B cell (primary cell): ENCODE results near the gene THADA. TPM values are rescaled to one million over a fixed set of nuclear protein-coding genes. Genes with fewer than 3 reads are reported as not detected.

Source experiments
- ATAC-seq: fragments of 200-7000 bp; cut with Tn5 transposase; one replicate; pipeline ENCODE4 v1.10.0; 2021; ENCODE audit warnings: low read depth, mild to moderate bottlenecking, moderate number of reproducible peaks, moderate library complexity
- CTCF ChIA-PET: fragments of 350-600 bp; sonication (Branson Sonifier 250); formaldehyde crosslinking; loops from one replicate; lab custom pipeline; 2021; ENCODE audit warnings: antibody characterized with exemption, inconsistent platforms; lab: Charles Lee
- POLR2A ChIA-PET: fragments of 350-600 bp; sonication (Branson Sonifier 250); formaldehyde crosslinking; loops from one replicate; lab custom pipeline; 2021; ENCODE audit warnings: antibody characterized with exemption; lab: Charles Lee
- DNase-seq: peaks from one replicate; pipeline ENCODE4 v3.0.0; 2013
- H2AFZ ChIP-seq: 2 replicates; pipeline ENCODE4 v1.6.1; 2012; ENCODE audit warnings: mild to moderate bottlenecking, low read depth, low read length; ENCODE audit not compliant: insufficient read depth, poor library complexity, severe bottlenecking
- H3K27ac ChIP-seq, 2 donors: 1 replicate in 1 of 2; 2 replicates in 1 of 2; pipeline ENCODE4 v1.5.1; 2012 to 2013; ENCODE audit warnings: low read length in 2 of 2, mild to moderate bottlenecking in 2 of 2, moderate library complexity in 1 of 2
- H3K27me3 ChIP-seq, 4 experiments: fragments of 200-600 bp in 1 of 4; sonication (generic) in 1 of 4; replicated peaks in 1 of 4; 1 replicate in 2 of 4; 2 replicates in 2 of 4; pipeline versions ENCODE4 v1.6.1 to v1.7.0; 2013 to 2016; ENCODE audit warnings: low read length in 3 of 4, mild to moderate bottlenecking in 2 of 4, mixed read lengths in 1 of 4, moderate library complexity in 1 of 4; ENCODE audit not compliant: insufficient read depth in 4 of 4, control insufficient read depth in 3 of 4; ENCODE audit errors: control extremely low read depth in 1 of 4
- H3K36me3 ChIP-seq, 2 experiments: replicated peaks in 1 of 2; 1 replicate in 1 of 2; 2 replicates in 1 of 2; pipeline versions ENCODE4 v1.6.1 to v1.7.1; 2013; ENCODE audit warnings: low read length in 1 of 2; ENCODE audit not compliant: insufficient read depth in 2 of 2, control insufficient read depth in 1 of 2; ENCODE audit errors: control extremely low read depth in 1 of 2, extremely low read depth in 1 of 2
- H3K4me1 ChIP-seq, 2 donors: fragments of 200-600 bp in 1 of 2; sonication (generic) in 1 of 2; 1 replicate in 1 of 2; 2 replicates in 1 of 2; pipeline versions ENCODE4 v1.5.1 to v1.6.1; 2013 to 2017; ENCODE audit warnings: low read length in 2 of 2; ENCODE audit not compliant: control insufficient read depth in 2 of 2, insufficient read depth in 2 of 2
- H3K4me2 ChIP-seq: replicated peaks from 2 replicates; pipeline ENCODE3; 2012; ENCODE audit warnings: mild to moderate bottlenecking, low read depth, low read length; ENCODE audit not compliant: poor library complexity, severe bottlenecking
- H3K4me3 ChIP-seq, 5 experiments: fragments of 200-600 bp in 1 of 5; sonication (generic) in 1 of 5; 1 replicate in 3 of 5; 2 replicates in 2 of 5; pipeline versions ENCODE4 v1.5.1 to v1.7.0; 2011 to 2016; ENCODE audit warnings: low read length in 4 of 5, mild to moderate bottlenecking in 4 of 5, low read depth in 2 of 5, control low read depth in 1 of 5, moderate library complexity in 1 of 5; ENCODE audit not compliant: insufficient read depth in 1 of 5; ENCODE audit errors: control extremely low read depth in 1 of 5, extremely low read depth in 1 of 5
- H3K79me2 ChIP-seq: fragments of 200-600 bp; sonication (generic); one replicate; pipeline ENCODE4 v1.6.0; 2016; ENCODE audit warnings: low read length; ENCODE audit not compliant: control insufficient read depth, insufficient read depth
- H3K9ac ChIP-seq: fragments of 200-600 bp; sonication (generic); 2 replicates; pipeline ENCODE4 v1.6.1; 2017; ENCODE audit warnings: mild to moderate bottlenecking, low read length, moderate library complexity
- H3K9me3 ChIP-seq, 3 donors: one replicate each; pipeline versions ENCODE4 v1.6.1 to v1.7.1; 2013; ENCODE audit warnings: low read length in 2 of 3; ENCODE audit not compliant: control insufficient read depth in 2 of 3, insufficient read depth in 1 of 3; ENCODE audit errors: control extremely low read depth in 1 of 3
- H4K20me1 ChIP-seq: 2 replicates; pipeline ENCODE4 v1.6.0; 2012; ENCODE audit warnings: mild to moderate bottlenecking, low read length; ENCODE audit not compliant: insufficient read depth, control insufficient read depth, poor library complexity, severe bottlenecking
- H3K27ac Mint-ChIP-seq: one replicate; pipeline ENCODE4 v1.8.0; 2021; ENCODE audit warnings: mixed read lengths
- H3K27me3 Mint-ChIP-seq: one replicate; pipeline ENCODE4 v1.8.0; 2021; ENCODE audit warnings: mixed read lengths
- H3K4me1 Mint-ChIP-seq: one replicate; pipeline ENCODE4 v1.8.0; 2021; ENCODE audit warnings: mixed read lengths
- H3K4me3 Mint-ChIP-seq: one replicate; pipeline ENCODE4 v1.8.0; 2021; ENCODE audit warnings: mixed read lengths
- H3K9me3 Mint-ChIP-seq: one replicate; pipeline ENCODE4 v1.8.0; 2022; ENCODE audit warnings: mixed read lengths; ENCODE audit not compliant: insufficient read depth
- CTCF ChIP-seq: fragments of 200-600 bp; IDR thresholded peaks from one replicate; pipeline ENCODE4 v1.8.0; 2022; ENCODE audit warnings: antibody characterized with exemption, mild to moderate bottlenecking
- EZH2 ChIP-seq: IDR thresholded peaks from 2 replicates; pipeline ENCODE4 v1.6.1; 2012; ENCODE audit warnings: borderline replicate concordance, low read depth, mild to moderate bottlenecking, moderate library complexity, low read length; ENCODE audit not compliant: insufficient read depth, poor library complexity, severe bottlenecking
- WGBS: methylation state at CpG from one replicate; pipeline ENCODE4 v1.1.5; 2013; ENCODE audit warnings: missing lambda C conversion rate; ENCODE audit not compliant: insufficient coverage; 5-methylcytosine and 5-hydroxymethylcytosine counted together
- intact Hi-C: fragments of 100-400 bp; cut with micrococcal nuclease; formaldehyde crosslinking; loops from one replicate; pipeline ENCODE4 v1.10.0; 2022
- polyA plus RNA-seq: library from polyadenylated mRNA; depleted of rRNA; stranded (reverse); fragments of >200 nt; gene quantifications from 2 replicates; pipeline ENCODE4 v1.2.3, GENCODE V29; 2012
- total RNA-seq, 2 donors: library from RNA; stranded (reverse); fragments of 120-200 nt in 1 of 2; gene quantifications; 1 replicate in 1 of 2; 2 replicates in 1 of 2; pipeline versions ENCODE4 v1.2.3 to v1.2.4, GENCODE V29; 2013 to 2022

The THADA gene
- total and polyA plus RNA-seq, 2 donors (not counting 1 experiment from before 2014, with no cell fraction given), result 17.6 to 48.5 TPM

- CTCF ChIA-PET, result interaction anchor here (1.0 to 21.8 kb wide), 3 partner anchors 9 to 53 kb away, joined by 3 to 449 read pairs (median 5); no protein-coding TSS in a partner anchor
- DNase-seq (no peak), ATAC-seq (no peak)
- H3K4me1 ChIP-seq, result peaks cover 26 to 30% of the 10 kb centered on the region in 2 donors
- no peak overlapping the region for H3K4me3 ChIP-seq
- no peak overlapping the region for H3K9ac ChIP-seq
- WGBS, result 87% methylated on average over 3 of the region's 5 CpGs
- no peak overlapping the region for H2AFZ ChIP-seq
- no peak overlapping the region for H3K27ac ChIP-seq
- H3K27me3 ChIP-seq, result no peaks in the 10 kb centered on the region
- intact Hi-C loops, result no loop called here
- no peak overlapping the region for H3K27ac Mint-ChIP-seq
- no peaks in the 10 kb centered on the region for H3K27me3 Mint-ChIP-seq
- TF ChIP-seq CTCF, result no peak
- no peaks in the 10 kb centered on the region for H3K9me3 ChIP-seq
- peaks cover 38% of the 10 kb centered on the region for H3K4me1 Mint-ChIP-seq
- H4K20me1 ChIP-seq, result no peaks in the 10 kb centered on the region
- POLR2A ChIA-PET, result interaction anchor here (0.6 to 1.0 kb wide), 2 partner anchors 9 to 41 kb away, joined by 3 to 4 read pairs; no protein-coding TSS in a partner anchor
- H3K9me3 Mint-ChIP-seq, result no peaks in the 10 kb centered on the region
- H3K79me2 ChIP-seq, result peaks cover 2% of the 10 kb centered on the region
- no peak overlapping the region for H3K4me2 ChIP-seq
- H3K4me3 Mint-ChIP-seq, result no peak overlapping the region
- no peaks in the 10 kb centered on the region for H3K36me3 ChIP-seq
Measured at GRCh38 chr2:43209204-43209717, 386.6 kb downstream of the THADA start.

GRCh38 chr2:43207553-43208300 lies 388.1 kb downstream of the THADA start:
- no peak overlapping the region for H2AFZ ChIP-seq
- WGBS, result 78% methylated on average over 8 of the region's 9 CpGs
- CTCF ChIA-PET, result interaction anchor here (1.7 to 1.9 kb wide), 2 partner anchors 10 to 28 kb away, joined by 3 to 5 read pairs; no protein-coding TSS in a partner anchor
- H3K79me2 ChIP-seq, result peaks cover 6% of the 10 kb centered on the region
- peaks cover 18 to 20% of the 10 kb centered on the region in 2 donors for H3K4me1 ChIP-seq
- H3K4me3 ChIP-seq, result no peak overlapping the region
- H3K27me3 ChIP-seq, result no peaks in the 10 kb centered on the region
- ATAC-seq, result no peak
- H3K9ac ChIP-seq, result no peak overlapping the region
- H3K4me2 ChIP-seq, result no peak overlapping the region
- intact Hi-C loops, result no loop called here
- Mint-ChIP-seq H3K27me3 (no peaks in the 10 kb centered on the region), H3K9me3 (no peaks in the 10 kb centered on the region), H3K4me3 (no peak overlapping the region), H3K4me1 (peaks cover 31% of the 10 kb centered on the region), H3K27ac (no peak overlapping the region)
- H3K36me3 ChIP-seq, result no peaks in the 10 kb centered on the region
- no peaks in the 10 kb centered on the region for H4K20me1 ChIP-seq
- POLR2A ChIA-PET, result no interaction called here
- H3K9me3 ChIP-seq, result no peaks in the 10 kb centered on the region
- H3K27ac ChIP-seq, result no peak overlapping the region
- no peak for DNase-seq
- TF ChIP-seq EZH2, result no peak
- no peak for TF ChIP-seq CTCF
